Left kidney (tissue), 2 donors: Measurements from ENCODE around the gene GTPBP1. TPM values are rescaled to one million over a fixed set of nuclear protein-coding genes. Genes with fewer than 3 reads are reported as not detected.

Experiments
- DNase-seq: peaks from one replicate; pipeline ENCODE4 v3.0.0-alpha.2; 2013
- polyA plus RNA-seq: library from polyadenylated mRNA; unstranded; fragments of 120-200 nt; gene quantifications from one replicate; pipeline ENCODE4 v1.2.1, GENCODE V29; 2013; ENCODE audit not compliant: insufficient read length

Gene GTPBP1
- polyA plus RNA-seq, 1 donor, result 53.6 TPM

DNA sequence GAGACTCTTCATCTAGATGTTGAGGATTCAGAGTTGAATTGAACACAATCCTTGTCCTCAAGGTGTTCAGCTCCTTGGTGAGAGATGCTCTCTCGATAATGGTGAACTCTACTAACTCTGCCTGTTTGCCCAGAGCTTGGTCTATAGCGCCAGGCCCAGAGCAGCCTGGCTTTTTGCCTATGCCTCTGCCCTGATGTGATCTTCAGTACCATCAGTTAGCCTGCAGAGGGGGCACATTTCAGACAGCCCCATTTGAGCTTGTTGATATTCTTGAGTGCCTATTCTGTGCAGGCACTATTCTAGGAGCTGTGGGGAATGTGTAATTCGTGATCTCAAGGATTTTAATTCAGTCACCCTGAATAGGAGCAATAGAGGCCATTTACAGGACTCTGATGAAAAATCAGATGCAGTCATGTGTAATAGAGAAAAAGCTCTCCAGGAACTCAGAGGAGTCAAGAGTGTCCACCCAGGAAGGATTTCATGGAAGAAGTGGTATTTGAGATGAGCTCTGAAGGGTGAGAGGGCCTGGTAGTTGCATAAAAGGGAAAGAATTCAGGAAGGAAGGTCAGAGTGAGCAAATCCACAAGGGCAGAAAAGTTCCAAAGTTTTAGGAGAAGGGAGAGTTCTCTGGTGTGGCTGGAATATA lies 19.3 kb downstream of the GTPBP1 start:
- no peak for DNase-seq

DNA sequence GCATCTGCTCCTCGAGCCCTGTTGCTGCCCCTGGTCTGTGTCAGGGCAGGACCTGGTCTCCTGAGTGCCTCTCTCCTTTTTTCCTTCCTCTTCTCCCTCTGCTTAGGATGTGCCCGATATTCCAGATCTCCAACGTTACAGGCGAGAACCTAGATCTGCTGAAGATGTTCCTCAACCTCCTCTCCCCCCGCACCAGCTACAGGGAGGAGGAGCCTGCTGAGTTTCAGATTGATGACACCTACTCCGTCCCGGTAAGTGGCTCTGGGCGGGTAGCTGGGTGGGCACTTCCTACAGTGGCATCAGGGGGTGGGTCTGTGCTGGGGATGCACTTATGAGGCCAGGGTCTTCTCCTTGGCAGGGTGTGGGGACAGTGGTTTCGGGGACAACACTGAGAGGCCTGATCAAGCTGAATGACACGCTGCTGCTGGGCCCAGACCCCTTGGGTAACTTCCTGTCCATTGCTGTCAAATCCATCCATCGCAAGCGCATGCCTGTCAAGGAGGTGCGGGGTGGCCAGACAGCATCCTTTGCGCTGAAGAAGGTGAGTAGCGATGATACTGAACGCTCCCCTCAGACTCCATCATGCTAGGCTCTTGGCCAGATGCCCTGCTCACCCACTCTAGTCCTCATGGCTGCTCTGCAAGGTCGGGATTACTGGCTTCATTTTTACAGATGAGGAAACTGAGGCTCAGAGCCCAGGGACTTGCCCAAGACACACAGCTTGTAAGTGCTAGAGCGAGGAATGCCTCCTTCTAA lies 20.3 kb downstream of the GTPBP1 start:
- DNase-seq, result no peak

DNA sequence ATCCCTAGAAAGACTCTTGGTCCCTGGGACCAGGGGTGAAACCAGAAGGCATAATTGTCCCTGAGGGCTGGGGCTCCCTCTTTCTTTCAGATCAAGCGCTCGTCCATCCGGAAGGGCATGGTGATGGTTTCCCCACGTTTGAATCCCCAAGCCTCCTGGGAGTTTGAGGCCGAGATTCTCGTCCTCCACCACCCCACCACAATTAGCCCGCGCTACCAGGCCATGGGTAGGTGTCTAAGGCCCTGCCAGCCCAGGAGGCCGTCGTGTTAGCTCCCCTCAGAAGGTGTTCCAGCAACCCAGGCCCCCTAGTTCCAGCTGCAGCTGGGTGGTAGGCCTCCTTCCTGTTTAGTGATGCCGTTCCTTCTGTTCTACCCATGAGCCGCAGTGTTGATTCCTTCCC lies 21.4 kb downstream of the GTPBP1 start:
- no peak for DNase-seq

DNA sequence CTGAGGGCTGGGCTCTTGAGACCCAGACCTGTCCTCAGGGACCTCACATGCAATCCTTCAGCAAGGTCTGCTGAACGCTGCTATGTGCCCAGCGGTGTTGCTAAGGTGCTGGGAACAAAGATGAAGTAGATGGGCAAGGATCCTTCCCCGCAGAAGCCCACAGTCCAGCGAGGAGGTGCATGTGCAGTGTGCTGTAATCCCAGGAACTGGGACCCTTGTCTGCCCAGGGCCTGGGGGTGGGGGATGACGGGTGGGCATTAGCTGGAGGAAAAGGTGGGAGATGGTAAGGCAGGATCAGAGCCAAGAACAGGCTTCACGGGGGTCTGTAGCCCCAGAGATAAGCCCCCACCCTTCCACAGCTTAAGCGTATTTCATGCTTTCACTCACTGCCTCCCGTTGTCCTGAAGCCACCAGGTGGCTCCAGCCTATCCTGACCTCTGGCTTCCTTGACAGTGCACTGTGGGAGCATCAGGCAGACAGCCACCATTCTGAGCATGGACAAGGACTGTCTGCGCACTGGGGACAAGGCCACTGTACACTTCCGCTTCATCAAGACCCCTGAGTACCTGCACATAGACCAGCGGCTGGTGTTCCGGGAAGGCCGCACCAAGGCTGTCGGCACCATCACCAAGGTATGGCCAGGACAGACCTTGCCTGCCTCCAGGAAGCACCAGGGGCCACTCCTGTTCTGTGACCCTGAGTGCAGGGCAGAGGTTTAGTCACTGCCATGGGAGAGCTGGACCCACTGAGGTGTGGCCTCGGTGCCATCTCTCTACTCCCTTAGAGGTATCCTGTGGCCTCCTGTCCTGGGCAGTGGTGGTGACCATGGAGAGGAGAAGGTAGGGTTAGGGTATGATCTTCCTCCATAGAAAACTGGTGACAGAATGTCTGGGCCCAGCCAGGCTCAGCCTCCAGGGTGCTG lies 22.0 kb downstream of the GTPBP1 start:
- DNase-seq, result no peak

DNA sequence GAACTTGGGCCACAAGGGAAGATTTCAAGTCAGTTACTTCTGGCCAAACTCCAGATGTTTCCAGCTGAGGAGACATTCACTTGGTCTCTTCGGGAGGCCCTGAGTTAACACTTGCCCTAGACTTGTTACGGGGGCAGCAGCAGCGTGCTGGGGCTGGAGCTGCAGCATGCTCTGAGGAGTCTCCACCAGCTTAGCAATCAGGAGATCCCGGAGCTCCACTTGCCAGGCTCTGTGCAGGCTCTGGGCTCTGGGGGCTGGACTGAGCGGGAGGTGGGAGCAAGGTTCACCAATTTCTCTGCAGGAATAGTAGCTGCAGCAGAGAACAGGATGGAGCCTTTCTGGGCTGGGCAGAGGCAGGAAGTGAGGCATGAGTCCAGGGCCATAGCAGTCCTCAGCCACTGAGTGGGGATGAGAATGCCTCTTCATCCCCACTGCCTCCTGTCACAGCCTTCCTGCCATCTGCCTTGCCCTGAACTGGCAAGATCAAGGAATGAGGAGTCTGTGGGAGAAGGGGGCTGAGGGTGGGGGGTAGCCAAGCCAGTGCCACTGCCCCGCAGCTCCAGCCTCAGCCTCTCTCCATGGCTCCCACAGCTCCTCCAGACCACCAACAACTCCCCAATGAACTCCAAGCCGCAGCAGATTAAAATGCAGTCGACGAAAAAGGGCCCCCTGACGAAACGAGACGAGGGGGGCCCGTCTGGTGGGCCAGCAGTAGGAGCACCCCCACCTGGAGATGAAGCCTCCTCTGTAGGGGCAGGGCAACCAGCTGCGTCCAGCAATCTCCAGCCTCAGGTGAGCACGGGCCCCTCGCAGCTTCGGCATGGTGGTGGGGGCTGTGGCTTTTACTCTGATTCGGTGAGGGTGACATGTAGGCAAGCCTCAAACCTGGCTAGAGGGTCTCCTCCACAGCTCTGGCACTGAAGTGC lies 23.4 kb downstream of the GTPBP1 start:
- DNase-seq, result no peak

DNA sequence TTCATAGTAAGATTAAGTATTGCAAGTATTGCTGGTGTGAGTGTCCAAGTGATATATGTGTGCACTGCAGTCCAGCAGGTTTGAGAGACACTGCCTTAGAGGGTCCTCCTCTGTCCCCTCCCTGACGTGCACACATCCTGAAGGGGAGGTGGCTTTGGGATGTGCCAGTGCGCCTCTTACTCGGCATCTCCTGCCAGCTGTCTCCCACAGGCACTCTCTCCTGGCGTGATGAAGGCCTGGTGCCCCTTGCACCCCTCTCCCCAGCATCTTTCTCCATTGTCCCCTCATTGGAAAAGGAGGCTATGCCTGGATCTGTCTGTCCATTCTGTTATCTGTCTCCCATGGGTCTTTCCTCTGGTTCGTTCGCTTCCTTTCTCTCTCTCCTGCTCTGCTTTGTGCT lies 24.2 kb downstream of the GTPBP1 start:
- DNase-seq, result no peak

DNA sequence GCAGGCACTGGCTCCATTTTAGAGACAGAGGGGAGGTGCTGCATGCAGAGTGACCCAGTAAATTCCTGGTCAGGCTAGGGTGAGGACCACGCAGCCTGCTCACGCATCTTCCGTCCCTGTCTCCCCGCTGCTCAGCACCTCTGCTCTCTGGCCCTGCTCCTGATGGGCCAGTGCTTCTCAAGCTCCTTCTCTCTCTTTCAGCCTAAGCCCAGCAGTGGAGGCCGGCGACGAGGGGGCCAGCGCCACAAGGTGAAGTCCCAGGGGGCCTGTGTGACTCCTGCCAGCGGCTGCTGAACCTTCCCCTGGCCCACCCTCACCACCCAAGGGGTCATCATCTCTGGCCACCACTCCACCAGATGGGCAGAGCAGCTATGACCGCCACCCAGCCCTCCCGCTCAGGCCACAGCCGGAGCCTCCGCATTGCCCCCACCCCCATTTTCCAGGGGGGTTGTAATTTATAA lies 24.7 kb downstream of the GTPBP1 start:
- DNase-seq, result no peak

DNA sequence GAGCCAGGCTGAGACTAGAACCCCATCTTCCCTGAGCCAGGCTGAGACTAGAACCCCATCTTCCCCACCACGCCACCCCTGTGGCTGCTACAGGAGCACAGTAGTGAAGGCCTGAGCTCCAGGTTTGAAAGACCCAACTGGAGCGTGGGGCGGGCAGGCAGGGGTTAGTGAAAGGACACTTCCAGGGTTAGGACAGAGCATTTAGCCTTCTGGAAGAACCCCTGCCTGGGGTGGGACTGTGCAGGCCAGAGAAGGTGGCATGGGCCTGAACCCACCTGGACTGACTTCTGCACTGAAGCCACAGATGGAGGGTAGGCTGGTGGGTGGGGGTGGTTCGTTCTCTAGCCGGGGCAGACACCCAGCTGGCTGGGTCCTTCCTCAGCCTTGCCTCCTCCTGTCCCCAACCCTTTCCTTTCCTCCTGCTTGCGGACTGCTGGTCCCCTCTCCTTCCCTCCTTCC lies 26.0 kb downstream of the GTPBP1 start:
- no peak for DNase-seq

DNA sequence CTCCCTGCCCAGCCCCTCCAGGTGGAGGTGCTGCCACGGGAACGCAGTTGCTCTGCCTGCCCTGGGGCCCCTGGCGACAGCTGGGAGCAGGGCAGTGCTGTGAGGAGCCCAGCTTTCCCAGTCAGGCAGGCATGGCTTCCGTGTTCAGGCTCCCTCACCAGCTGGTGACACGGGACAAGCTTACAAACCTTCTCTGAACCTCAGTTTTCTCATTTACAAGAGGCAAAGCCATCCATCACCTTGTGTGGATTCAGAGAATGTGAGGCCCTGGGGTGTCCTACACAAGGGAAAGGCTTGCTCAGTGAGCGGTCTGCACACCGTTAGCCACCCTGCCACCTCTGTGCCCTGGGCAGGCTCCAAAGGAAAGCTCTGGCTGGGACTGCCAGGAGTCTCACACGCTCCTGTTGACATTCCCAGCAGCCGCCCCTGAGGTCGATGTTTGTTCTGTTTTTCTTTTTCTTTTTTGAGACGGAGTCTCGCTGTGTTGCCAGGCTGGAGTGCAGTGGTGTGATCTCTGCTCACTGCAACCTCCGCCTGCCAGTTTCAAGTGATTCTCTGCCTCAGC lies 26.6 kb downstream of the GTPBP1 start:
- no peak for DNase-seq

DNA sequence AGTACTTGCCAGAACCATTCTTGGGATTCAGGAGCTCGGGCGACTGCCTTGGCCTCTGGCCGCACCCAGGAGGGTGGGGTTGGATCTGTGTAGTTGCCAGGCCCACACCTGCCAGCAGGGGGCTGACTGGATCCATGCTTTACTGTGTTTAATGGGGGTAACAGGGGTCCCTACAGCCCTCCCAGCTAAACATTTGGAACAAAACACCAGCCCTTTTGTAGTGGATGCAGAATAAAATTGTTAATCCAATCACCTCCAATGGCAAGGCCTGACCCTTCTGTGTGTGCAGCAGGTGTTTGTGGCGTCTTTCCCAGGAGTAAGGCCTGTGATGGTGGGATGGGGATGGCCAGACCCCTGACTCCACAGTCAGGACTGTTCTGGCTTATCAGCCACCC lies 27.6 kb downstream of the GTPBP1 start:
- DNase-seq, result no peak

DNA sequence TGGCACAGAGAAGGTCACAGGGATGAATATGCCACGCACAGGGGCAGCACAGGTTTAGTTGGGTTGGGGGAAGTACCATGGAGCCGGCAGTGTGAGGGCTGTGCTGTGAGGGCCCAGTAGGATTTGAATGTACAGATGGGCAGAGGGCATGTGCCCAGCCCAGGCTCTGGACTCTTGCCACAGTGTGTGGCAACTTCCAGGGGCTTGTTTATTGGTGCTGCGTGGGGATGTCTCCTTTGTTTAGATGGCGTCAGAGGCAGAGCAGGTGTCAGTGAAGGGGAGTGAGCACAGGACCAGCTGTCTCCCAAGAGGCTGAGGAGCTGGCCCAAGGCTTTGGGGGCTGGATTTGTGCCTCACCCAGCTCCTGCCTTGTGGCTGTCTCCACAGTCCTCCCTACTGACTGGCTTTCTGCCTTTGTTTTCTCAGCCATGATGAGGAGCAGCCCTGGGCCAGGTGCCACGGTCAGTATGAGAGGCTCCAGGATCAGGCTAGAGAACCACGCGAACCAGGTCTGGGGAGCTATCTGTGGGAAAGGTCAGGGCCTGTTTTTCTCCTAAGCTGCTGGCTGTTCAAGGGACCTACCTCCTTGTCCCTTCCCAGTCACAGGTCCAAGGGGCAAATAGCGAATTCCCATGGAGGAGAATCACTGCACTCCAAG lies 28.1 kb downstream of the GTPBP1 start:
- no peak for DNase-seq

DNA sequence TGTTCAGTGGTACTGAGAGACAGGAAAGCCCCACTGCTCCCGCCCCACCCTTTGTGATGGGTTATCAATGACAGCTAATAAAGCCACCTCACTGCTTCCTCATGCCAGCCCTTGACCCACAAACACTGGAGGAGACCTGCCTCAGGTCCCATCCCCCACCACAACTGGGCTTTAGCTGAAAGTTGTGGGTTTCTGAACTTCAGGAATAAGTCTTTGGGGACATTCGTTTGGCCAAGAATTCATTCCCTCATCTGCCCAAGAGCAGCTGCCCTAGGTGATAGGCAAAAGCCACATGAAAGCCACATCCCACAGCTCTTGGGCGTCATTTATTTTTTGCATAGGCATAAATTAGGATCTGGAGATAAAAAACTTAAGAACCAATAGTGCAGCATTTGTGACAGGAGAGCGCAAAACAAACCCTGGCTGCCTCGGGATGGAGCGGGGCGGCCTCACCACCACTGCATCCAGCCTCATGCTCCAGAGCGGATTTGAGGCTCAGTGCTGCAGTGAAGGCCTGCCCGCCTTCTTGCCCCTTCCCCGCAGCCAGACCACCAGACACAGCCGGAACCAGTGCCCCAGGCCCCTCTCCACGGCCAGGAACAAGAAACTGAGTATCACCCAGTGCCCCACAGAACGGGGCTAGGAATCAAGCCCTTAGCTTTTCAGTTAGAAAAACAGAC lies 28.8 kb downstream of the GTPBP1 start:
- DNase-seq, result no peak

DNA sequence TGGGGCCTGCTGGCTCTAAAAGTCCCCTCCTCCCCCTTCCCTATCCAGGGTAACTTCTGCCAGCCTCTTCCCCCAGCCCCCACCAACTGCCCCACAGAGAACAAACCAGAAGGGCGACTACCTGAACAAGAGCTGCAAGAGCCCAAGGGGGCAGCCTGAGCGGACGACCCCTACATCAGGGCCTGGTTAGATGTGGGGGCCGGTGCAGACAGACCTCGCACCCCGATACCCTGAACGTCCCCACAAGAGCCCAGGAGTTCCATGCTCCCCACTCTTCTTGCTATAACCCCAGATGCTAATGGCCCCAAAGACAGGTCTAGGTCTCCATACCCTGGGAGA lies 29.4 kb downstream of the GTPBP1 start:
- DNase-seq, result no peak

DNA sequence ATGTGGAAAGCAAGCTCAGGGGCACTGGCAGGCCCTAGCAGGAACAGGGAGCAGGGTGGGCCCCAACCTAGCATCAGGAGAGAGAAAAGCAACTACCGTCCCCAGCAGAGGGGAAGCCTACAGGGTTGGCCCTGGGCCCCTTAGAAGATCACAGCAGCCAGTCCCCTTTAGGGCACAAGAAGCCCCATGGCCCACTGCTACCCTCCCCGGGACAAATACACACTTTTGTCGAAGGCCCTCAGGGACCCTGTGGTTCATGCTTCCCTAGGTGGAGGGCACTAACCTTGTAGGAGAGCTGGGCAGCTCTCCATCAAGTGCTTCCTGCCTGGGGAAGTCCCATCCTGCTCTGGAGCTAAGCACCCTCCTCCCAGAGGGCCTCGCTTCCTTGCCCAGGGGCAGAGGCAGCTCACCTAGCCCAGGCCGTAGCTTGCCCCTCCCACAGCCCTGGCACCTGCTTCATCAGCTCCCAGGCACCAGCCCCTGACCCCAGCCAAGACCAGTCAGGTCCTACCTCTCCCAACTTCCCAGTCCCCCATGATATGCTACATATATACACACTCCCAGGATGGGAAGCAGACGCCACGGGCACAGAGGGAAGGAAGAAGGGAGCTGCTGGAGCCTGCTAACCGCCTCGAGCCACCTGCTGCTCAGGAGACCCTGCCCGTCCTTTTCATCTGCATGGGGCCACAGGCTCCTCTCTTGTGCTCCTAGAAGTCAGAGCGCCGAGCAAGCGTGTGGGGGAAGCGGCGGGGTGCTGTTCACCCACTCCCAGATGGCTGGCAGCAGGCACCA lies 29.9 kb downstream of the GTPBP1 start:
- no peak for DNase-seq

DNA sequence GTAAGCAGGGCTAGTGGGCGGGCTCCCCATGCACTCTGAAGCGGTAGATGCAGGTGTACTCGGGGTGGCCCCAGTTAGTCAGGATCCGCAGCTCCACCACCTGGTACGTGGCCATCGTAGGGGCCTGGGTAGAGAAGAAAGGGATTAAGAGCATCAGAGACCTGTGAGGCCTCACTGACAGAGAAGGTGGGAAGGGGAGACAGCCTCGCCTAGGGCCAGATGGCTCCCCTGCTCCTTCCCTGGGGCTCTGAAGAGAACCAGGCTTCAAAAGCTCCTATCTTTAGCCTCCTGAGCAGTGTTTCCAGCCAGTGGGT lies 30.5 kb downstream of the GTPBP1 start:
- no peak for DNase-seq

DNA sequence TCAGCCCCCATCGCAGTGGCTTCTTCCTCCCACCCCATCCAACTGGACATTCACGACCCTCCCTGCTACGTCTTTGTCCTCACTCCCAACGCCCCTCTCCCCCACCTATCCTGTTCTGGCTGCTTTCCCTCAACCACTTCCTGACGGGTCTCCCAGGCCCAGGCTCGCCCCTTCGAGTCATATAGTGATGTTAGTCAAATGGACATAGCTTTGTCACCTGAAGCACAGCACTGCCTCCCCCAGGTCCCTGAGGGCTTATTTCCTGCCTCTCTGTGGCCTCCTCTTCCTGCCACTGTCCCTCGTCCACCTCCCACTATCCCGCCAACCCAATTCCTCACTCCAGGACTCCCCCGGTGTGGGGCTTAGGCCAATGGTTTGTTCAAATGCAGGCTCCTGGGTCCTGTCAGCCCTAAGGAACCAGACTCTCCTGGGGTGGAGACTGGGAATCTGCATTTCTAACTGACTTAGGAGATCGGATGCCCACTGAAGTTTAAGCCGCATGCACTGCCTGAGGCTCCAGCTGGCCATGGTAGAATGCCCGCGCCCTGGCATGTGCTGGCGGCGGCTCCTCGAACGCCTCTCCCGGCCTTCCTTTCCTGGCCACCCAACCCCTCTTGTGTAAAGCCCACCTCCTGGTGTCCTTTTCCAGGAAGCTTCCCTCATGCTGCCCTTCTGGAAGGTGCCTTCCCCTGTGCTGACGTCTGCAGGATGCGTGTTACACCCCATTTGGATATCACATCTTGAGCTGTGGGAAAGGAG lies 31.7 kb downstream of the GTPBP1 start:
- DNase-seq, result no peak

DNA sequence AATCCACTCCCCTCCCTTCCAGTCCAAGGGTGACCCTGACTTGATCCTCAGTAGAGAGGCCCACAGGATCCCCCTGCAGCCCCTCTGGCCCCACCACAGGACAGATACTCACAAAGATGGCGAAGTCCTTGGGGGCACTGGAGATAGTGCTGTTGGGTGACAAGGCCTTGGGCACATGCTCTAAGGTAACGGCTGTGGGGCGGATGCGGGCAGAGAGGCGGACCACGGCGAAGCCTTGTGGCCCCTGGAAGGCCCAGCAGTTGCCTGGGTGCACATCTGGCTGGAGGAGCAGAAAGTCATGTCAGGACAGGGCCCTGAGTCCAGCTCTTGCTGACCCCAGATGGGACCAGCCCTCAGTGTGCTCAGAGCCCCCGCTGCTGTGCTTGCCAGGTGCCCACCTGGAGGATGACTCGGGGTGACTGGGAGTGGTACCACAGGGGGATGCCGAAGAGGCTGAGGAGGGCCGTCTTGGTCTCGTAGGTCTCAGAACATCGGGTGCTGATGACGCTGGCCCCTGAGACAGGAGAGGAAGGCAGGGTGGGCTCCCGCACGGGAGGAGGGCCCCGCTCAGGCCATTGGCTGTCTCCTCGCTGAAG lies 32.8 kb downstream of the GTPBP1 start:
- no peak for DNase-seq

DNA sequence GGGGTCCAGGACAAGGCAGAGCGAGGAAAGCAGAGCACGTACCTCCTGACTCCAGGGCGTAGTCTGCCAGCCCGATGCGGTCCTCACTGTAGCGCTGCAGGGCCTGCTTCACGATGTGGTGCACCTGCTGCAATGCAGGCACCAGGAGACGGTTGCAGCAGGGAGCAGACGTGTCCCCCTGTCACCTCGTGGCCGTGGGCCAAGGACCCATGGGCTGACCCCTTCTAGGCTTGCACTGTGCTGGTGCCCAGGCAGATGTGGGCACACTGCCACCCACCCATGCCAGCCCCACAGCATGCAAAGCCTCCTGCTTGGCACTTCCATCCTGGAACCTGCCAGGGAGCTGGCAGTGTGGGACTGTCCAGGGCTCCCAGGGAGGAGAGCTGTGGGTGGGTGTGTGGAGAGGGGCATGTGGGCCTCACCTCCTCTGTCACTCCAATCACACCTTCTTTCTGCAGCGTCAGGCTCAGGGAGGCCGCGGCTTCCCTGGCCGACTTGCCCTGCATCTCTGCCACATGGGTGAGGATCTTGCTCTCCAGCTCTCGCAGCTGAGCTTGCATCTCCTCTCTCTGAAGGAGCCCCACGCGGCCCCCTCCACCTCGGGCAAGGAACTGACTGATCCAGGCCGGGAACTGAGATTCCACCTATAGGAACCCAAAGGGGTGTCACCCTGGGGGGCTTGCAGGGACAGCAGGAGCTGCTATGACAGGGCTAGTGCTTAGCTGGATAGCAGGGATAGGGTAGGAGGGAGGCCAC lies 33.7 kb downstream of the GTPBP1 start:
- DNase-seq, result no peak
